HepG2 (cell line): ENCODE measurements around the gene ARPP19. TPM values are rescaled to one million over a fixed set of nuclear protein-coding genes. Genes with fewer than 3 reads are reported as not detected.
A peak's percentile ranks its signal among the peaks of the same experiment; 100 is the strongest.

Experiments
- ATAC-seq: fragments of 200-7000 bp; cut with Tn5 transposase; 3 replicates; pipeline ENCODE4 v1.9.1; 2020; ENCODE audit warnings: mild to moderate bottlenecking, moderate library complexity
- BruUV-seq: library from RNA; stranded (reverse); fragments of 400-500 nt; replicated peaks from 2 replicates; lab custom pipeline; 2021; lab: Mats Ljungman, UMichigan
- CTCF ChIA-PET: fragments of 300-600 bp; formaldehyde crosslinking; extraction: SDS; loops from one replicate; lab custom pipeline; 2021; ENCODE audit warnings: low total read pairs, inconsistent platforms, low intra/inter-chr PET ratio; lab: Yijun Ruan, JAX
- POLR2A ChIA-PET: fragments of 350-600 bp; sonication (Branson Sonifier 250); formaldehyde crosslinking; loops from one replicate; lab custom pipeline; 2020; ENCODE audit warnings: antibody characterized with exemption, inconsistent platforms; lab: Yijun Ruan, JAX
- DNase-seq: peaks from one replicate; pipeline ENCODE4 v3.0.0-alpha.2; 2015; ENCODE audit warnings: low spot score
- FAIRE-seq: peaks from 3 replicates; lab custom pipeline; 2011; peaks lifted over from hg19 to GRCh38; lab: Jason Lieb, UNC
- H2AFZ ChIP-seq: one replicate; pipeline ENCODE4 v1.6.1; 2011; ENCODE audit warnings: low read length, inconsistent platforms
- H3K27ac ChIP-seq: fragments of 300-600 bp; 3 replicates; pipeline ENCODE4 v1.8.0; 2011; ENCODE audit warnings: mixed run types, mild to moderate bottlenecking, mixed read lengths, low read length, inconsistent platforms; ENCODE audit not compliant: insufficient read depth; ENCODE audit errors: extremely low read length
- H3K27me3 ChIP-seq, 2 experiments: fragments of 200-600 bp in 1 of 2; 2 replicates in 1 of 2; 3 replicates in 1 of 2; pipeline versions ENCODE4 v1.6.0 to v1.8.0; 2011; ENCODE audit warnings: low read length in 2 of 2, mild to moderate bottlenecking in 2 of 2, moderate library complexity in 2 of 2, inconsistent platforms in 1 of 2; ENCODE audit not compliant: insufficient read depth in 2 of 2, control insufficient read depth in 1 of 2
- H3K36me3 ChIP-seq, 2 experiments: fragments of 200-600 bp in 1 of 2; replicated peaks in 1 of 2; 2 replicates in 1 of 2; 3 replicates in 1 of 2; pipeline versions ENCODE4 v1.5.1 to v1.8.0; 2011; ENCODE audit warnings: low read length in 2 of 2, inconsistent platforms in 1 of 2; ENCODE audit not compliant: insufficient read depth in 2 of 2, control insufficient read depth in 1 of 2
- H3K4me1 ChIP-seq: 2 replicates; pipeline ENCODE4 v1.5.1; 2012; ENCODE audit warnings: low read length, inconsistent platforms; ENCODE audit not compliant: insufficient read depth
- H3K4me2 ChIP-seq: 2 replicates; pipeline ENCODE4 v1.6.0; 2011; ENCODE audit warnings: low read depth, low read length, inconsistent platforms
- H3K4me3 ChIP-seq, 3 experiments: fragments of 200-600 bp in 1 of 3; sonication (generic), shearing (Covaris generic) in 1 of 3; replicated peaks in 1 of 3; 2 replicates each; pipeline ENCODE4 v1.5.1; 2011 to 2016; ENCODE audit warnings: low read length in 3 of 3, inconsistent platforms in 2 of 3, low read depth in 2 of 3, mild to moderate bottlenecking in 2 of 3, control low read depth in 1 of 3, mixed read lengths in 1 of 3; ENCODE audit not compliant: insufficient read depth in 1 of 3
- H3K79me2 ChIP-seq: one replicate; pipeline ENCODE4 v1.6.1; 2011; ENCODE audit warnings: low read length, inconsistent platforms; ENCODE audit not compliant: insufficient read depth
- H3K9ac ChIP-seq: 2 replicates; pipeline ENCODE4 v1.6.0; 2011; ENCODE audit warnings: mild to moderate bottlenecking, low read depth, low read length, inconsistent platforms; ENCODE audit not compliant: insufficient read depth
- H3K9me3 ChIP-seq: 2 replicates; pipeline ENCODE4 v1.5.1; 2012; ENCODE audit warnings: mild to moderate bottlenecking, low read length
- H4K20me1 ChIP-seq: 2 replicates; pipeline ENCODE4 v1.6.0; 2011; ENCODE audit warnings: inconsistent platforms, mild to moderate bottlenecking, low read length, moderate library complexity; ENCODE audit not compliant: insufficient read depth
- ATM ChIP-seq: fragments of 450-650 bp; IDR thresholded peaks from 2 replicates; pipeline ENCODE4 v1.7.1; 2017; ENCODE audit warnings: mild to moderate bottlenecking, borderline replicate concordance
- CREM ChIP-seq, 2 experiments: sonication (generic) in 1 of 2; formaldehyde crosslinking in 1 of 2; IDR thresholded peaks; 2 replicates each; pipeline versions ENCODE4 v1.4.0 to v1.6.1; 2016 to 2020; ENCODE audit warnings: antibody characterized with exemption in 1 of 2, mild to moderate bottlenecking in 1 of 2, missing genetic modification reagents in 1 of 2
- ERF ChIP-seq: IDR thresholded peaks from 2 replicates; pipeline ENCODE4 v1.6.1; 2018; ENCODE audit warnings: missing biosample characterization, missing genetic modification reagents
- HNF4A ChIP-seq: sonication (generic); formaldehyde crosslinking; IDR thresholded peaks from 2 replicates; pipeline ENCODE4 v1.4.0; 2020; ENCODE audit warnings: missing genetic modification reagents
- ISX ChIP-seq: sonication (generic); formaldehyde crosslinking; conservative IDR thresholded peaks from 2 replicates; pipeline ENCODE4 v1.5.0; 2020; ENCODE audit warnings: missing genetic modification reagents
- NAIF1 ChIP-seq: sonication (generic); formaldehyde crosslinking; IDR thresholded peaks from 2 replicates; pipeline ENCODE4 v1.5.0; 2020; ENCODE audit warnings: mild to moderate bottlenecking, missing genetic modification reagents, borderline replicate concordance
- PCBP1 ChIP-seq: fragments of 200-400 bp; formaldehyde crosslinking; IDR thresholded peaks from 2 replicates; pipeline ENCODE4 v1.6.1; 2017; ENCODE audit warnings: mild to moderate bottlenecking, low read depth, low read length, borderline replicate concordance
- POLR2A ChIP-seq, 2 experiments: IDR thresholded peaks; 2 replicates each; pipeline ENCODE4 v1.6.1; 2011; ENCODE audit warnings: low read depth in 2 of 2, low read length in 2 of 2, mild to moderate bottlenecking in 1 of 2, moderate library complexity in 1 of 2; ENCODE audit not compliant: insufficient read depth in 1 of 2
- TBX3 ChIP-seq: fragments of 450-650 bp; IDR thresholded peaks from 2 replicates; pipeline ENCODE4 v1.6.1; 2017; ENCODE audit warnings: antibody characterized with exemption, mild to moderate bottlenecking, inconsistent platforms, borderline replicate concordance
- WIZ ChIP-seq: sonication (generic); formaldehyde crosslinking; IDR thresholded peaks from 2 replicates; pipeline ENCODE4 v1.5.1; 2020; ENCODE audit warnings: mild to moderate bottlenecking, missing genetic modification reagents
- ZBTB2 ChIP-seq: sonication (generic); formaldehyde crosslinking; IDR thresholded peaks from 2 replicates; pipeline ENCODE4 v1.8.0; 2022; ENCODE audit warnings: low read depth, missing genetic modification reagents
- ZBTB33 ChIP-seq: sonication (generic); formaldehyde crosslinking; IDR thresholded peaks from 2 replicates; pipeline ENCODE4 v1.4.0; 2020; ENCODE audit warnings: missing genetic modification reagents
- ZC3H4 ChIP-seq: sonication (generic); formaldehyde crosslinking; IDR thresholded peaks from 2 replicates; pipeline ENCODE4 v1.4.0; 2020; ENCODE audit warnings: missing genetic modification reagents, borderline replicate concordance
- ZNF33B ChIP-seq: sonication (generic); formaldehyde crosslinking; IDR thresholded peaks from 2 replicates; pipeline ENCODE4 v1.5.1; 2020; ENCODE audit warnings: mild to moderate bottlenecking, missing genetic modification reagents
- ZNF430 ChIP-seq: sonication (generic); formaldehyde crosslinking; IDR thresholded peaks from 2 replicates; pipeline ENCODE4 v1.9.0; 2021; ENCODE audit warnings: mild to moderate bottlenecking, missing genetic modification reagents
- ZNF614 ChIP-seq: IDR thresholded peaks from 2 replicates; pipeline ENCODE4 v1.6.1; 2018; ENCODE audit warnings: missing biosample characterization, missing genetic modification reagents, inconsistent platforms, borderline replicate concordance
- ZNF800 ChIP-seq: sonication (generic); formaldehyde crosslinking; IDR thresholded peaks from 2 replicates; pipeline ENCODE4 v1.4.0; 2020; ENCODE audit warnings: missing genetic modification reagents
- WGBS: methylation state at CpG from one replicate; pipeline ENCODE4 v1.1.6; 2017; ENCODE audit warnings: low lambda C conversion rate; 5-methylcytosine and 5-hydroxymethylcytosine counted together
- in situ Hi-C: cut with HindIII; loops from 2 replicates; pipeline ENCODE4 v1.10.0; 2017; ENCODE audit warnings: low pct_unique_long_range_greater_than_20kb; ENCODE audit not compliant: extremely low pct_ligation_motif_present
- intact Hi-C: fragments of 100-400 bp; cut with micrococcal nuclease; formaldehyde crosslinking; loops from one replicate; pipeline ENCODE4 v1.10.0; 2022; ENCODE audit not compliant: unreplicated experiment
- polyA plus RNA-seq, 8 experiments: library from polyadenylated mRNA; depleted of rRNA in 3 of 8; stranded (reverse) in 7 of 8; unstranded in 1 of 8; fragments of >200 nt; fragmentation: Illumina TruSeq in 4 of 8; extraction: Trizol in 4 of 8; gene quantifications; 2 replicates each; pipeline versions ENCODE4 v1.2.1 to v1.2.3, GENCODE V29; 2011 to 2016; ENCODE audit warnings: low read depth in 4 of 8, missing spikeins in 1 of 8, mixed read lengths in 1 of 8; ENCODE audit not compliant: insufficient read depth in 1 of 8
- total RNA-seq, 5 experiments: library from RNA; depleted of rRNA; stranded (reverse); fragments of >200 nt; fragmentation: Illumina TruSeq; extraction: Trizol; gene quantifications; 2 replicates each; pipeline ENCODE4 v1.2.3, GENCODE V29; 2016; ENCODE audit warnings: low read depth in 1 of 5
- TF ChIP-seq, protein P1 (sequence below): IDR thresholded peaks from 2 replicates; pipeline ENCODE4 v1.6.1; 2012; ENCODE audit warnings: inconsistent platforms

The ARPP19 gene
- total and polyA plus RNA-seq, 2 of the 13 experiments (the other 11 are each of a cell fraction or from before 2014, with no cell fraction given), result 70.8 to 123 TPM

DNA sequence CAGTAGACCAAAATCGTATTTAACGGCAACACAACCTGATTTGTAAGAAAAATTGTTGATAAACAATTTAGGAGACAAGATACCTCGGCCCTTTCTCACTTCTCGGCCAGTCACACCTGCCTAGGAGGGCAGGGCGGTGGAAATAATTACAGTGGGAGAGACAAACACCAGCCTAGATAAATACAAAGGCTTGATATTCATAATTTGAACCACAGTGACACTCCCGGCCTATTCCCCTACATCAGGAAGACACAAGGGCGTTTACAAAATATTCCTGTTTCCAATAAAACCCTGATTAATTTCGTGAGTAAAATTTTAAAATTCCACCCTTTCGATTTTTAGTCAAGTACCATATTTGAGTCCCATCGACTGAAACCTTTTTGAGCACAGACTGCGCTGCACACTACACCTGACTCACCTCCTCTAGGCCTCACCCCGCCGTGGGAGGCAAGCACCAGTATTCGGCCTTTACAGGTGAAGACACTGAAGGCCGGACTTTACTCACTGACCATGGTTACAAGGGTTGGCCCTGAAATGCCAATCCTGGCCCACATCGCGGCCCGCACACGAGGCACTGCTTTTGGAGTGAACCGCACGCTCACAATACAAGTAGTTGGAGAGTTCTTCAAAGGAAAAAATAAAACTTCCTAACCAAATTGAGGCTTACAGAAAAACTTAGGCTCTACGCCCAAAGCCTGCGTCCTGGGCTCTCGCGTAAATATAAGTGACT, 794 bp downstream of the ARPP19 start:
- H3K79me2 ChIP-seq, result peaks cover 56% of the 10 kb centered on the region
- in situ Hi-C loops, result no loop called here
- H3K4me1 ChIP-seq, result peaks cover 53% of the 10 kb centered on the region
- no peaks in the 10 kb centered on the region for H3K9me3 ChIP-seq
- DNase-seq (peak; percentile 36), ATAC-seq (peak; percentile 55), FAIRE-seq (no peak)
- peaks cover 0 to 6% of the 10 kb centered on the region in 2 experiments; a peak in 2 of 5 replicates for H3K36me3 ChIP-seq
- ChIA-PET POLR2A (no interaction called here), CTCF (no interaction called here)
- H4K20me1 ChIP-seq, result peaks cover 42% of the 10 kb centered on the region
- peak overlapping the region; percentile 94 for H3K9ac ChIP-seq
- WGBS, result 1% methylated on average over 25 of the region's 25 CpGs
- intact Hi-C loops, result loop anchor here (2.0 to 5.0 kb wide), 3 partner anchors 111 to 311 kb away; partner anchors contain the start of gene ATOSA
- H2AFZ ChIP-seq, result no peak overlapping the region
- no peaks in the 10 kb centered on the region; a peak in 1 of 5 replicates for H3K27me3 ChIP-seq
- H3K27ac ChIP-seq, result peak overlapping the region; percentile 87
- H3K4me3 ChIP-seq, result peak overlapping the region; percentile 64 to 83 (median 80)
- TSS peak; percentile 58 for BruUV-seq
- peak overlapping the region; percentile 88 for H3K4me2 ChIP-seq
- 0 out of 2 replicates have a peak, but pooled peaks have one; percentile 35 for TF ChIP-seq ZBTB2
- peak; percentile 45 for TF ChIP-seq HNF4A
- TF ChIP-seq ISX (CRISPR knock-in tag), result 0 out of 2 replicates have a peak, but pooled peaks have one; percentile 7
- no peak for TF ChIP-seq ZNF614
- TF ChIP-seq ATM, result no peak
- peak; percentile 7; the same call in 1 of the 2 replicates for TF ChIP-seq ZC3H4 (CRISPR knock-in tag)
- TF ChIP-seq ZNF800, result no peak
- 0 out of 2 replicates have a peak, but pooled peaks have one; percentile 15 for TF ChIP-seq CREM (IDR thresholded peaks at IDR 0.05)
- no peak for TF ChIP-seq CREM (CRISPR knock-in tag; IDR thresholded peaks at IDR 0.05)
- TF ChIP-seq ZNF430 (CRISPR knock-in tag), result peak; percentile 5; the same call in 1 of the 2 replicates
- no peak for TF ChIP-seq TBX3
- TF ChIP-seq, protein P1, sequence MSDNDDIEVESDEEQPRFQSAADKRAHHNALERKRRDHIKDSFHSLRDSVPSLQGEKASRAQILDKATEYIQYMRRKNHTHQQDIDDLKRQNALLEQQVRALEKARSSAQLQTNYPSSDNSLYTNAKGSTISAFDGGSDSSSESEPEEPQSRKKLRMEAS, result 0 out of 2 replicates have a peak, but pooled peaks have one; percentile 21
- TF ChIP-seq POLR2A (IDR thresholded peaks at IDR 0.05; ENCODE audit: insufficient read depth in 1 of 2, low read depth in 2 of 2, low read length in 2 of 2), result peak in 1 of 2 experiments; percentile 28; a peak in 1 of 4 replicates
- TF ChIP-seq ZBTB33 (CRISPR knock-in tag), result peak; percentile 4; the same call in 1 of the 2 replicates
- TF ChIP-seq WIZ (CRISPR knock-in tag), result no peak
- TF ChIP-seq PCBP1, result no peak
- TF ChIP-seq ZNF33B (CRISPR knock-in tag), result peak; percentile 9; the same call in 1 of the 2 replicates
- 0 out of 2 replicates have a peak, but pooled peaks have one; percentile 12 for TF ChIP-seq NAIF1 (CRISPR knock-in tag)
- TF ChIP-seq ERF, result 0 out of 2 replicates have a peak, but pooled peaks have one; percentile 3
